Neural cell (in vitro differentiated cells): ENCODE measurements around the gene TRIB2.

Experiments used
- CTCF ChIP-seq: fragments of 450-650 bp; IDR thresholded peaks from 2 replicates; pipeline ENCODE4 v1.5.1; 2014; ENCODE audit warnings: antibody characterized with exemption, mild to moderate bottlenecking, moderate library complexity; ENCODE audit not compliant: poor library complexity, severe bottlenecking
- MXI1 ChIP-seq: fragments of 450-650 bp; conservative IDR thresholded peaks from 2 replicates; pipeline ENCODE4 v1.6.1; 2014; ENCODE audit warnings: antibody characterized with exemption, mild to moderate bottlenecking; ENCODE audit not compliant: poor library complexity, severe bottlenecking
- POLR2AphosphoS5 ChIP-seq: IDR thresholded peaks from 2 replicates; pipeline ENCODE4 v1.6.1; 2012
- RAD21 ChIP-seq: fragments of 450-650 bp; conservative IDR thresholded peaks from 2 replicates; pipeline ENCODE4 v1.6.1; 2014; ENCODE audit warnings: antibody characterized with exemption, mild to moderate bottlenecking, moderate library complexity

- TF ChIP-seq CTCF (no peak), RAD21 (no peak), POLR2AphosphoS5 (no peak), MXI1 (no peak)
Measured at GRCh38 chr2:12720754-12721378, 4.1 kb downstream of the TRIB2 start.
